SK-N-MC (cell line): Measurements from ENCODE around the gene TBXA2R.
A peak's percentile ranks its signal among the peaks of the same experiment; 100 is the strongest.
"Not testable (repeated sequence)": the region's sequence is repeated elsewhere in the genome, so short reads cannot be mapped to it uniquely, and the experiment has no call there.

Source experiments
- DNase-seq: peaks from one replicate; pipeline ENCODE4 v3.0.0-alpha.2; 2011; ENCODE audit warnings: low read depth, low spot score
- H3K27ac ChIP-seq: fragments of 200-600 bp; sonication (generic); 2 replicates; pipeline ENCODE4 v1.5.1; 2016; ENCODE audit warnings: mixed run types
- H3K36me3 ChIP-seq: fragments of 200-600 bp; sonication (generic); 2 replicates; pipeline ENCODE4 v1.6.1; 2017; ENCODE audit warnings: antibody characterized with exemption, low read length, mixed read lengths; ENCODE audit not compliant: insufficient read depth
- H3K4me3 ChIP-seq: fragments of 200-600 bp; sonication (generic); 2 replicates; pipeline ENCODE4 v1.5.1; 2016
- H3K9ac ChIP-seq: fragments of 200-600 bp; sonication (generic); 2 replicates; pipeline ENCODE4 v1.8.0; 2017; ENCODE audit warnings: mixed run types, mixed read lengths; ENCODE audit not compliant: insufficient read length
- H3K9me3 ChIP-seq: fragments of 200-600 bp; sonication (generic); 2 replicates; pipeline ENCODE4 v1.6.1; 2017; ENCODE audit warnings: low read depth, mild to moderate bottlenecking, antibody characterized with exemption, low read length, moderate library complexity, mixed read lengths
- EZH2 ChIP-seq: fragments of 200-600 bp; sonication (generic); IDR thresholded peaks from one replicate; pipeline ENCODE4 v1.6.1; 2017; ENCODE audit warnings: antibody characterized with exemption
- FOXP2 ChIP-seq: optimal IDR thresholded peaks from 2 replicates; pipeline ENCODE3; 2011; ENCODE audit warnings: mild to moderate bottlenecking, moderate library complexity; ENCODE audit not compliant: insufficient read depth; ENCODE audit errors: extremely low read length, control extremely low read depth
- POLR2AphosphoS5 ChIP-seq: IDR thresholded peaks from 2 replicates; pipeline ENCODE4 v1.6.1; 2012; ENCODE audit warnings: mild to moderate bottlenecking, low read depth, low read length, borderline replicate concordance

The TBXA2R gene

GRCh38 chr19:3573162-3573857, 33.4 kb downstream of the TBXA2R start:
- H3K9me3 ChIP-seq, result no peaks in the 10 kb centered on the region
- H3K4me3 ChIP-seq, result peak overlapping the region; percentile 97
- peak overlapping the region; percentile 92 for H3K9ac ChIP-seq
- no peak for DNase-seq
- peak overlapping the region; percentile 79; the same call in 1 of the 2 replicates for H3K27ac ChIP-seq
- H3K36me3 ChIP-seq, result peaks cover 25% of the 10 kb centered on the region; the same call in 1 of the 2 replicates
- TF ChIP-seq POLR2AphosphoS5, result peak; percentile 32; the same call in 1 of the 2 replicates
- TF ChIP-seq EZH2, result no peak

- Histone ChIP-seq H3K27ac (peak within 1 kb of the TSS; percentile 79; the same call in 1 of the 2 replicates), H3K36me3 (peaks cover 25% of the 10 kb centered on the region; the same call in 1 of the 2 replicates), H3K4me3 (peak within 1 kb of the TSS; percentile 97), H3K9me3 (no peaks in the 10 kb centered on the region), H3K9ac (peak within 1 kb of the TSS; percentile 92)
- no peak for TF ChIP-seq EZH2
- no peak for TF ChIP-seq POLR2AphosphoS5
- TF ChIP-seq FOXP2, result no peak
- no peak for DNase-seq
Observed at GRCh38 chr19:3572855-3573161, 33.9 kb downstream of the TBXA2R start, which contains the start of gene HMG20B. TSS of gene HMG20B (plus strand) at chr19:3572944. CDS start at chr19:3573310, 366 bp downstream.

GRCh38 chr19:3572132-3572854, 34.4 kb downstream of the TBXA2R start:
- no peak overlapping the region for H3K9ac ChIP-seq
- H3K27ac ChIP-seq, result no peak overlapping the region
- no peak for TF ChIP-seq EZH2
- no peak for TF ChIP-seq FOXP2
- no peak for TF ChIP-seq POLR2AphosphoS5
- peaks cover 25% of the 10 kb centered on the region; the same call in 1 of the 2 replicates for H3K36me3 ChIP-seq
- H3K4me3 ChIP-seq, result peak overlapping the region; percentile 58
- DNase-seq, result peak; percentile 90
- no peaks in the 10 kb centered on the region for H3K9me3 ChIP-seq

GRCh38 chr19:3570606-3571011, 36.1 kb downstream of the TBXA2R start:
- Histone ChIP-seq H3K4me3 (no peak overlapping the region), H3K9me3 (no peaks in the 10 kb centered on the region), H3K36me3 (peaks cover 15% of the 10 kb centered on the region; the same call in 1 of the 2 replicates), H3K9ac (no peak overlapping the region), H3K27ac (no peak overlapping the region)
- no peak for DNase-seq
- TF ChIP-seq EZH2 (no peak), POLR2AphosphoS5 (no peak), FOXP2 (no peak)

- not testable (repeated sequence) for DNase-seq, H3K9me3 ChIP-seq, H3K9ac ChIP-seq, H3K36me3 ChIP-seq, H3K4me3 ChIP-seq, H3K27ac ChIP-seq
Observed at GRCh38 chr19:3570042-3570441, 36.6 kb downstream of the TBXA2R start.

- no peak overlapping the region for H3K9ac ChIP-seq
- no peak for TF ChIP-seq FOXP2
- TF ChIP-seq POLR2AphosphoS5, result no peak
- no peak for TF ChIP-seq EZH2
- no peak for DNase-seq
- H3K36me3 ChIP-seq, result no peaks in the 10 kb centered on the region
- H3K4me3 ChIP-seq, result no peak overlapping the region
- no peaks in the 10 kb centered on the region for H3K9me3 ChIP-seq
- no peak overlapping the region for H3K27ac ChIP-seq
Observed at GRCh38 chr19:3565139-3565538, 41.5 kb downstream of the TBXA2R start.

GRCh38 chr19:3563709-3564524, 42.8 kb downstream of the TBXA2R start:
- Histone ChIP-seq H3K27ac (no peak overlapping the region), H3K9me3 (no peaks in the 10 kb centered on the region), H3K9ac (no peak overlapping the region), H3K36me3 (no peaks in the 10 kb centered on the region), H3K4me3 (no peak overlapping the region)
- DNase-seq, result no peak
- TF ChIP-seq POLR2AphosphoS5 (no peak), EZH2 (no peak), FOXP2 (no peak)

GRCh38 chr19:3557461-3558248, 49.0 kb downstream of the TBXA2R start, which contains the start of gene MFSD12:
TSS of gene MFSD12 (minus strand) at chr19:3557586. CDS start at chr19:3557403, 183 bp downstream.
- Histone ChIP-seq H3K4me3 (peak within 1 kb of the TSS; percentile 98), H3K9me3 (no peaks in the 10 kb centered on the region), H3K9ac (peak within 1 kb of the TSS; percentile 82), H3K36me3 (no peaks in the 10 kb centered on the region), H3K27ac (peak within 1 kb of the TSS; percentile 78)
- TF ChIP-seq POLR2AphosphoS5, result peak; percentile 53; the same call in 1 of the 2 replicates
- peak; percentile 20 for TF ChIP-seq FOXP2
- TF ChIP-seq EZH2, result no peak
- DNase-seq, result peak; percentile 18
